ENCODE results near the gene ARHGAP27. TPM values are rescaled to one million over a fixed set of nuclear protein-coding genes. Genes with fewer than 3 reads are reported as not detected.
"Not testable (repeated sequence)": the region's sequence is repeated elsewhere in the genome, so short reads cannot be mapped to it uniquely, and the experiment has no call there.

ARHGAP27 gene
- polyA plus RNA-seq, 3 donors from 2014 or later, result 23.5 to 64.9 (median 27.8) TPM

DNA sequence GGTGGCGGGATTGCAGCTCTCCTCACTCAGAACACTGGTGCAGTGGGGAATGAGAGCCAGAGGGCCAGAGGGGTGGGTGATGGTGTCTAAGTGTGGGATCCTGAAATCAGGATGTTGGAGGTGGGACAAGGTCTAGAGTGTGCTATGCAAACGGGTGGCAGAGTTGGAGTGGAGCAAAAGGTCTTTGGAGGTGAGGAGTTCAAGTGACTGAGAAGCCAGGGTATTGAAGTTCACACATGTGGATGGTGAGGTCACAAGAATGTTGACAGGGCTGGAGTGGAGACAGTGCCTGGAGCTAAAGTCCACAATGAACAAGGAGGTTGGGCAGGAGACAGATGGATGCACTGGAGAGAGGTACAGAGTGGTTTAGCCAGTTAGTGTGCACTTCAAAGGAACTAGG is 77.6 kb downstream of the ARHGAP27 start:
- Mint-ChIP-seq H3K9me3 (no peaks in the 10 kb centered on the region), H3K36me3 (no peaks in the 10 kb centered on the region), H3K4me3 (no peak overlapping the region), H3K4me1 (no peaks in the 10 kb centered on the region), H3K27me3 (ENCODE audit: low read depth in 3 of 3) (peaks cover 0 to 8% (median 2%) of the 10 kb centered on the region in 3 donors), H3K27ac (peak overlapping the region in 1 of 6 donors; percentile 6)
- no peak for DNase-seq

- H3K36me3 Mint-ChIP-seq, result no peaks in the 10 kb centered on the region
- no peak for DNase-seq
- no peaks in the 10 kb centered on the region for H3K9me3 Mint-ChIP-seq
- no peak overlapping the region for H3K27ac Mint-ChIP-seq
- H3K4me1 Mint-ChIP-seq, result no peaks in the 10 kb centered on the region
- H3K4me3 Mint-ChIP-seq, result no peak overlapping the region
- peaks cover 0 to 8% (median 4%) of the 10 kb centered on the region in 3 donors for H3K27me3 Mint-ChIP-seq (ENCODE audit: low read depth in 3 of 3)
Observed at GRCh38 chr17:45353043-45353442, 79.6 kb downstream of the ARHGAP27 start.

GRCh38 chr17:45351831-45352230 is 80.8 kb downstream of the ARHGAP27 start:
- Mint-ChIP-seq H3K27ac (no peak overlapping the region), H3K4me3 (no peak overlapping the region), H3K27me3 (ENCODE audit: low read depth in 3 of 3) (peaks cover 0 to 7% (median 4%) of the 10 kb centered on the region in 3 donors), H3K9me3 (no peaks in the 10 kb centered on the region), H3K36me3 (no peaks in the 10 kb centered on the region), H3K4me1 (no peaks in the 10 kb centered on the region)
- no peak for DNase-seq

DNA sequence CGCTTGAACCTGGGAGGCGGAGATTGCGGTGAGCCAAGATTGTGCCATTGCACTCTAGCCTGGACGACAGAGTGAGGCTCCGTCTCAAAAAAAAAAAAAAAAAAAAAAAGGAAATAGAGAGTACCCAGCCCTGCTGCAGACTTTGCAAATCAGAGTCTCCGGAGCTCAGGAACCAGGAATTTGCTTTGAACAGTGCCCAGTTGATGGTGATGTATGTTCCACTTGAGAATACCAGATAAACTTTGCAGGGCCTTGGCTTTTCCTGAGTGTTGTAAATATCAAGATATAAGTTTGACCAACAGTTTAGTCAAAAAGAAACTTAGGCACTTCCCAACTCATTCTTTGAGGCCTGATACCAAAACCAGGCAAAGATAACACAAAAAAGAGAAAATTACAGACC is 85.2 kb downstream of the ARHGAP27 start:
- no peaks in the 10 kb centered on the region for H3K4me1 Mint-ChIP-seq
- H3K36me3 Mint-ChIP-seq, result no peaks in the 10 kb centered on the region
- H3K27ac Mint-ChIP-seq, result no peak overlapping the region
- no peaks in the 10 kb centered on the region for H3K9me3 Mint-ChIP-seq
- H3K4me3 Mint-ChIP-seq, result no peak overlapping the region
- peaks cover 0 to 2% (median 0%) of the 10 kb centered on the region in 3 donors for H3K27me3 Mint-ChIP-seq (ENCODE audit: low read depth in 3 of 3)
- no peak for DNase-seq

GRCh38 chr17:45346216-45347015 is 86.3 kb downstream of the ARHGAP27 start:
- peaks cover 0 to 2% (median 0%) of the 10 kb centered on the region in 6 donors for H3K9me3 Mint-ChIP-seq
- H3K36me3 Mint-ChIP-seq, result no peaks in the 10 kb centered on the region
- H3K27me3 Mint-ChIP-seq (ENCODE audit: low read depth in 3 of 3), result peaks cover 0 to 4% (median 0%) of the 10 kb centered on the region in 3 donors
- no peaks in the 10 kb centered on the region for H3K4me1 Mint-ChIP-seq
- DNase-seq, result no peak
- H3K27ac Mint-ChIP-seq, result no peak overlapping the region
- H3K4me3 Mint-ChIP-seq, result no peak overlapping the region

- H3K27ac Mint-ChIP-seq, result no peak overlapping the region
Observed at GRCh38 chr17:45345554-45346215, 87.0 kb downstream of the ARHGAP27 start.

DNA sequence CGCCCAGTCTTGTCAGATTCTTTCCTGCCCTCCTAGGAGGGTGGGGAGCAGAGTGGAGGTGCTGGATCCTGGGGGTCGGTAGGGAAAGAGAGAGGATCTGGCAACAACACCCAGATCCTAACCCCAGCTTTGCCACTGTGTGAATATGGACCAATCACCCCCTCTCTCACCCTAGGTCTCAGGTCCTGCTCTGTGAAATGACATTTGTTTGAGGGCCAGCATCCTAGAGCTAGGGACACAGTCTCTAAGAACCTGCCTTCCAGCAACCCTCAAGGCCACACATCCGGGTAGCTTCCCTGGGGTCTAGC is 87.5 kb downstream of the ARHGAP27 start:
- Mint-ChIP-seq H3K27me3 (ENCODE audit: low read depth in 3 of 3) (peaks cover 0 to 4% (median 0%) of the 10 kb centered on the region in 3 donors), H3K4me1 (no peaks in the 10 kb centered on the region), H3K9me3 (peaks cover 0 to 2% (median 0%) of the 10 kb centered on the region in 6 donors), H3K27ac (no peak overlapping the region), H3K36me3 (no peaks in the 10 kb centered on the region), H3K4me3 (no peak overlapping the region)
- DNase-seq, result no peak

More at GRCh38 chr17:45345554-45346215, 87.0 kb downstream of the ARHGAP27 start:
- H3K9me3 Mint-ChIP-seq, result peaks cover 0 to 2% (median 0%) of the 10 kb centered on the region in 6 donors
- H3K27me3 Mint-ChIP-seq (ENCODE audit: low read depth in 3 of 3), result peaks cover 0 to 4% (median 0%) of the 10 kb centered on the region in 3 donors
- H3K4me1 Mint-ChIP-seq, result no peaks in the 10 kb centered on the region
- DNase-seq, result no peak
- H3K36me3 Mint-ChIP-seq, result no peaks in the 10 kb centered on the region
- no peak overlapping the region for H3K4me3 Mint-ChIP-seq

GRCh38 chr17:45343967-45344664 is 88.6 kb downstream of the ARHGAP27 start:
- not testable (repeated sequence) for H3K4me3 Mint-ChIP-seq; H3K4me1 Mint-ChIP-seq; H3K36me3 Mint-ChIP-seq; DNase-seq; H3K9me3 Mint-ChIP-seq; H3K27me3 Mint-ChIP-seq (ENCODE audit: low read depth in 3 of 3); H3K27ac Mint-ChIP-seq

Other genes starting within 250 kb of the ARHGAP27 start
- 10 to 100 TPM; 17.6 to 66.7 (median 25.3) TPM for gene FMNL1, start 211.0 kb downstream of the ARHGAP27 start, polyA plus RNA-seq
- gene SPATA32, start 170.8 kb downstream of the ARHGAP27 start, polyA plus RNA-seq, result under 1 TPM in 1 of 3 donors, not detected in 2; 0.16 TPM
- 1 to 10 TPM; 1.0 to 3.4 (median 3.0) TPM for gene MAP3K14, start 115.8 kb downstream of the ARHGAP27 start, polyA plus RNA-seq
- gene PLEKHM1, start 57.9 kb upstream of the ARHGAP27 start, polyA plus RNA-seq, result 10 to 100 TPM in 2 of 3 donors, 1 to 10 TPM in 1; 7.9 to 34.3 (median 13.6) TPM

All from immature natural killer cell (primary cell).